ENCODE results near the gene FLNB. TPM values are rescaled to one million over a fixed set of nuclear protein-coding genes. Genes with fewer than 3 reads are reported as not detected.

Gene FLNB
- total and polyA plus RNA-seq, 2 of the 8 experiments (the other 6 are each of a cell fraction or from before 2014, with no cell fraction given): 72.3 to 118 TPM

- TF ChIP-seq RAD21 (IDR thresholded peaks at IDR 0.05 in 1 of 2, conservative IDR thresholded peaks at IDR 0.05 in 1 of 2; ENCODE audit: low read depth in 2 of 2, low read length in 2 of 2): peak; percentile 76 to 84
- TF ChIP-seq NRF1 (IDR thresholded peaks at IDR 0.05; ENCODE audit: low read depth, low read length): peak; percentile 57
- TF ChIP-seq CREB1 (IDR thresholded peaks at IDR 0.05): no peak
- no peak for TF ChIP-seq TEAD4 (IDR thresholded peaks at IDR 0.05; ENCODE audit: low read depth, low read length)
- no peak for TF ChIP-seq GTF2F1 (IDR thresholded peaks at IDR 0.05; ENCODE audit: borderline replicate concordance, low read depth, low read length)
- TF ChIP-seq RXRA (IDR thresholded peaks at IDR 0.05; ENCODE audit: insufficient read depth, low read depth, low read length): no peak
- no peak for TF ChIP-seq SIX5 (IDR thresholded peaks at IDR 0.05; ENCODE audit: low read depth, low read length)
- TF ChIP-seq SUZ12 (IDR thresholded peaks at IDR 0.05; ENCODE audit: low read length): no peak
- TF ChIP-seq SP2 (IDR thresholded peaks at IDR 0.05; ENCODE audit: low read length): no peak
- peak in 1 of 2 experiments; percentile 80; a peak in 1 of 4 replicates for TF ChIP-seq HDAC2 (IDR thresholded peaks at IDR 0.05; ENCODE audit: borderline replicate concordance in 1 of 2, low read depth in 2 of 2, low read length in 2 of 2)
Measured at GRCh38 chr3:58008141-58009025, at the start of gene FLNB (continued).
